T-helper 2 cell (primary cell): ENCODE measurements around the gene PER1.
A peak's percentile ranks its signal among the peaks of the same experiment; 100 is the strongest.
"Not testable (repeated sequence)": the region's sequence is repeated elsewhere in the genome, so short reads cannot be mapped to it uniquely, and the experiment has no call there.

Source experiments
- DNase-seq, 5 experiments: peaks; one replicate each; pipeline versions ENCODE4 v3.0.0 to v3.0.0-alpha.2; 2012 to 2022
- total RNA-seq, 2 donors: gene quantifications; one replicate each; lab custom pipeline; 2026; lab: John Stamatoyannopoulos, UW

Gene PER1
- total RNA-seq = 441 to 1,138 reads per million in 2 donors

DNA sequence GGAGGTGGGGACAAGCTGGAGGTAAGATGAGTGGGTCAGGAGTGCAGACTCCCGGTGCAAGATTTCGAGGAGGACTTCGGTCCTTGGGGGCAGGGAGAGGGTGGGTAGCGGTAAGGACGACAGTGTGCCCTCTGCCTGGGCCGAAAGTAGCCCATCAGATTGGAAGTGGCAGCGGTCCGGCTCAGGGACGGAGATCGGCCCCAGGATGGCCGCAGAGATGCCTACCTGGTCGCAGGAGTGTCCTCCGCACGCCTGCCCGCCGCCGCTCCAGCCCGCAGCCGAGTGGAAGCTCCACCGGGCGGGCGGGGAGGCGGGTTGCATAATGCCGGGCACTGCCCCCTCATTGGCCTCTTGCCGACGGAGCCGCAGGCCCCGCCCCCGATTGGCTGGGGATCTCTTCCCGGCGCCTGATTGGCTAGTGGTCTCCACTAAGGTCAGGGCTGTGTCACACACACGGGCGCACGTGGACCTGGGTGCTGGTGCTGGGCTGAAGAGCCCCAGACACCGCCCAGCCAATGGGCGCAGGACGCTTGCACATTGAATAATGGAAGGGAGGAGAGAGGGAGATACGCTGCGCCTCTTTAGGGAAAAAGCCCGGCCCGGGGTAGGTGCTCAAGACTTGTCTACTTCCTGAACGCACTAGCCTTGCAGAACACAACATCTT, at the start of gene PER1:
Gene PER1, minus strand, starts transcription at position 293 of the 664 bp plus-strand sequence. CDS start 1,698 bp downstream, outside the sequence.
- peak; percentile 66 to 88 (median 82) for DNase-seq

DNA sequence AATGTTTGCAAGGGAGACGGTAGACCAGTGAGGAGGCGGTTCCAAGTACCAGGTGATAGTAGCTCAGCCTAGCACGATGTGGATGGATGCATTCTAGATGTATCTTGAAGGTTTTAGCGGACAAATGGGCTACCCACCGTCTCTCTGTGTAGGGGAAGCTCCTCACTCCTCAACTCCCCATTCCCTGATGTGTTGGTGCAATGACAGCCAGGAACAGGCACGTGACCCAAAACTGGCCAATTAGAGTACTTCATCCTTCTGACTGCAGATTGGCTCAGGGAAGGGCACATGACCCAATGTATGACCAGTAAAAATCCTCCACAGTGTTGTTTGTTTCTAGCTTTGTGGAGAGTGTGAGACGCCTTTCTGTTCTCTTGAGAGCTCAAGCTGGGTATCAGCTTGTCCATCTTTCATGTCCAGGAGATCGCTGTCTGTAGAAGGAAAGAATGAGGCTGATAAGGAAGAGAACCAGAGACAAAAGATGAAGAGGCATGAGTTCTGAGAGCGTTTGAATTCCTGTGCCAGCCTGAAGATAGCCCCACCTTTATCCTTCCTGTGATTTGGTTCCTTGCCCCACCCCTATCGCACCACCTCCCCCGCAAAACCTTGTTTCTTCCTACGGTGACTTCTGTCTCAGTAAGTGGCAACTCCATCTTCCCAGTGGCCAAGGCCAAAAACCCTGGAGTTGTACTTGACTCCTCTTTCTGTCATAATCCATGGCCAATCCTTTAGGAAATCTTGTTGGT, 40.0 kb upstream of the PER1 start:
- peak in 3 of 5 experiments; percentile 36 to 94 (median 51) for DNase-seq

DNA sequence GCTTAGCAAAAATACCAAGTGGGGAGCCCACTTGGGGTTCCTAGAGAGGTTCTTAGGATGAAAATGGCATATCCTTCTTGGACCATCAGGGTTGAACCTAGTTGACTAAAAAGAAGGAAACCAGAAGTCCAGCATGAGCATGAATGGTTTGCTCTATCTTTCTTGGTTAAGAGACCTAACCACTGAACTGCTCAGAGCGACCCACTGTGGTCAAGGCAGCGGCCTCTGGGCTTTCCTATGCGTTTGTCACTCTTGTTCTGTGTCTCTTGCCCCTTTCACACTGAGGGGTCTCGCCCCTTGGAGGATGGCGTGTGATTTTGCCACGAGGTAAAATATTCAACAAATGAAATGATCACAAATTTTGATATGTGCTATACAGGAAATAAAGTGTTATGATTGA, 38.3 kb upstream of the PER1 start:
- no peak for DNase-seq

DNA sequence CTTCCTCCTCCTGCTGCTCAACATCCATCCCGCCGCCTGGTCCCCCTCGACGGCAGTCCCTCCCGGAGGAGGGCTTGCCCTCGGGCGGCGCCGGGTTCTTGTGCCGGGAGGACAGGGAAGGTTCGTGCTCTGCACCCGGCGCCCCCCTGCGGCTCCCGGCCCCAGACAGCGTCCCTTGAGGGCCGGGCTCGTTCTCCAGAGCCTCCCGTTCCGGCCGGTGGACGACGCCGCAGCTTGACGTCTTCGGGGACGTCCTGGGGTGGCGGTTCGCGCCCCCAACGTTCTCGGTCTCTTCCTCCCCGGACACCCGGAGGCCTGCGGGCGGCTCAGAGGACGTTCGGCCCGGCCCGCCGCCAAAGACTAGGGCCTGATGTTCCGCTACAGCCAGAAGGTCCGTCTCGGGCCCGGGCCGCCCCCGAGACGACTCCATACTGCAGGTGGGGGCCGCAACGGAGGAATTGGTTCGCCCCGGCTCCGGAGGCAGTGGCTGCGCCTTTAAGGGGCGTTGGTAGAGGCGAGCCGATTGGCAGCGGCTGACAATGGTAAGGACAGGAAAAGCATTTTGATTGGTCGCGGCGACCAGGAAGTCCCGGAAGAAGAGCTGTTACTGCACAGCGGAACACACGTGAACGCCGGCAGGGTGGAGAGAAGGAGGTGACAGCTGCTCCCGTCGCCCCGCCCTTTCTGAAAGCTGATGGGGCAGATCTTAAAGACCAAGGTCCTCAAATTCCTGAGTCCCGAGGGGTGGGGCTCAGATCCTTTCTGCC, 37.7 kb upstream of the PER1 start, which contains the start of gene BORCS6:
Gene BORCS6, minus strand, starts transcription at position 470 of the 767 bp plus-strand sequence. Its CDS starts 40 bp downstream, at position 430.
- peak; percentile 85 to 99 (median 94) for DNase-seq

DNA sequence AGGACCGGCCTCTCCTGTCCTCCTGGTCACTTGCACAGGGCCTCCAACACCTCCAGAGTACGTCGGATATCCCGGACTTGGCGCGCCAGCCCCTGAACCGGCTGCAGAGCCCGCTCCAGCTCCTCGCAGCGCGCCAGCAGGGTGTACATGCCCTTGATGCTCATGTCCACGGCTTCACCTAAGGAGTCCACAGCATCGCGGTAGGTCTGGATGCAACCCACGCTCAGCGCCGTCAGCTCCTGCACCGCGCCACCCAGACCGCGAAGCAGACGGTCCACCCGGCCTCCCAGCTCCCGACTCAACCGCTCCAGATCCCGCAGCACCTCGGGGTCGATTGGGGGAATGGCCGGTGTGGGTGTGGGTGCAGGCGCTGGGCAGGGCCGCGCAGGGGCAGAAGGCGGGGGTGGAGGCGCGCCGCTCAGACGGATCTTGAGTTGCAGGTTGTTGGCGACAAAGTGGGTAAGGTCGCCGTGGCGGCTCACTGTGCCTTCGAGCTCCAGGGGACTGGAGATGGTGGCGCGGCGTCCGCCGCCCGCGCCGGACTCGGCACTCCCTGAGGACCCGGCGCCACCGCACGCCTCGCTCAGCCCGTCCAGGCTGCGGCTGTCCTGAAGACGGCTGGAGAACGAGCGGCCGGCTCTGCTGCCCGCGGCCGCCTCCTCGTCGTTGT, 37.0 kb upstream of the PER1 start:
- peak in 2 of 5 experiments; percentile 16 to 52 for DNase-seq

- DNase-seq = no peak
These were observed 36.1 kb upstream of the PER1 start for GRCh38 chr17:8188263-8188839.

GRCh38 chr17:8187517-8188262, 35.5 kb upstream of the PER1 start:
- DNase-seq = peak; percentile 63 to 91 (median 87)

DNA sequence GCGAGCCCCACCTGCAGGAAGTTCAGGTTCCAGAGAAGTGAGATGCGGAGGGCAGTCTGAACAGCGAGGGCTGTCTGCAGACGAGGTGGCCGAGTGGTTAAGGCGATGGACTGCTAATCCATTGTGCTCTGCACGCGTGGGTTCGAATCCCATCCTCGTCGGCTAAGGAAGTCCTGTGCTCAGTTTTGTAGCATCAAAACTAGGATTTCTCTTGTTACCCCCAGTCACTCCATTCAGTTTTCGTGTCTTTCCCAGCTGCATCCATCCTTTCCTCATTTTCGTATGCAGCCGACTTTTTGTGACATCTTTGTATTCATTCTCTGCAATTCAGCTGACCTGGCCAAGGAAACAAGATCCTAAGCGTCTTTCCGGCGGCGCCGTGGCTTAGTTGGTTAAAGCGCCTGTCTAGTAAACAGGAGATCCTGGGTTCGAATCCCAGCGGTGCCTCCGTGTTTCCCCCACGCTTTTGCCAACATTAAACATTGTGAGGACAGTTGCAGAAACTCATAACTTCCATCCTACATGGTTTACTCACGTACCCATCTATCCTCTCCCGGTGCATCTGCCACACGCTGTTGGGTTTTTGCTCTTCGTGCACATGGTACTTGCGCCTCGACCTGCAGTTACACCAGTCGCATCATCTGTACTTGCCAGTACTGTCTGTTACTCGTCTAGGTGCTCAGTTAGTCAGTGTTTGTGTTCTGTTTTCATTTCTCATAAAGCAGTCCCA, 34.7 kb upstream of the PER1 start:
- DNase-seq = peak; percentile 48 to 94 (median 86)

DNA sequence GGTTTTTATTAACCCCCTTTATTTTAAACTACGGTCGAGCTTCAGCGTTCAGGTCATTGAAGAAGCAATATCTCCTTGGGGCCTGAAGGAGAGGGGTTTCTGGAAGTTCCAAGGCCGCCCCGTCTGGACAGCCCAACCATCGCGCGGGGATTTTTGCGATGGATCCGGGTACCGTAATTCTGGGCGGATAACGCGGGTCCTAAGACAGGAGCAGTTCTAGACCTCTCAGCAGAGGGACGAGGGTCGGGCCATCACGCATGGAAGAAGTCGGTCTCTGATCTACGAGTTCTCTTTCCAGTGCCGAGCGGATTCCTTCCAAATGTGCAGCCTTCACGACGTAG, 34.2 kb upstream of the PER1 start:
- DNase-seq = no peak

DNA sequence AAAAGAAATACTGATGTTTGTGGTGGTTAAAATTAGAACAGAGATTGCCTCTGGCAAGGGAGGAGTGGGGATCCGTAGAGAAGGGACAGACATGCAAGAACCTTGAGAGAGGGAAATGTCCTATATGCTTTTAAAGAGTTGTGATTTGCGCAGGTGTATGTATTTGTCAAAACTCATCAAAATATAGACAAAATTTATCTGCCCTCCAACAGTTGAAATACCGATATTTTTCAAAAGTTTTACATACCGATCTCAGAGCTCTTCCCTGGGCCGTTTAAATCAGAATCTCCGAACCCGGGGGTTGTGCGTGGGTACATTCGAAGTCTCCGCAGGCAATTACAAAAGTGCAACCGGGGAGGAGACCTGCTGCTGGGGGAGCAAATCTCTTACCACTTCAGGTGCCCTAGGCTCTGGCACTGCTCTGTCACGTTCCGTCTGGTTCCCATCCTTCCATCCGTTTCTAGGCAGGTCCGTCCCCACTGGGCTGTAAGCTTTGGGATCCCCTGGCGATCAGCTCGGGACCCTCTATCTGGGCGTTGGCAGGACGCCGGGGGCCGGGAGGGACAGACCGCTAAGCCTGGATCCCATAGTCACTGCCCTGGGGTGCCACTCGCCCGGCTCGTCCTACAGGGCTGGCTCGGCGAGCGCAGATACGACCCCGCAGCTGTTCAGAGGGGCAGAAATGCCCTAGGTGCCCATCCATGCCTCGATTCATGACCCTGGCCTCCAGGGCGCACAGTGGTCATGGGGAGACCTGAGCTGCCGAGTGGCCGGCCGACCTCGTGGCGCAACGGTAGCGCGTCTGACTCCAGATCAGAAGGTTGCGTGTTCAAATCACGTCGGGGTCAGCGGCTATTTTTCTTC, 33.6 kb upstream of the PER1 start:
- peak; percentile 73 to 90 (median 77) for DNase-seq

- DNase-seq = no peak
These were observed 25.0 kb upstream of the PER1 start for GRCh38 chr17:8176998-8177731.

- DNase-seq = peak; percentile 66 to 88 (median 77)
These were observed 24.2 kb upstream of the PER1 start, which contains the start of gene TMEM107 for GRCh38 chr17:8176197-8176940. Gene TMEM107 (minus strand): TSS chr17:8176380. CDS start chr17:8176286, 94 bp downstream.

DNA sequence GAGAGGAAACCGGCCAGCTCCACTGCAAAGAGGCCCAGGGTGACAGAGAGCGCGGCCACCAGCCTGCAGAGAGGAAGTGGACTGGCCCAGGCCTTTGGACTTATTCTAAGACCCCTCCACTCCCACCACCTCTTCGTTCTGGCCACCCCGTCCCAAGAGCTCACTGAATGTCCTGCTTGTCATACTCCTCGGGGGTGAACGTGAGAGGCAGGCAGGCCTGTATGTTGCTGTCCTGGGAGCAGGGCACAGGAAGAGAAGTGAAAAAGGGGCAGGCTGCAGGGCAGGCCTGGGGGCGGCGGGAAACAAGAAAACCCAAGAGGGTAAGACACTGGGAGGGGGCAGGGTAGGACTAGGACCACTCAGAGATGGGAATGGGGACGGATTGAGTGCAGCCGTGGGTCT, 23.6 kb upstream of the PER1 start:
- DNase-seq = no peak

DNA sequence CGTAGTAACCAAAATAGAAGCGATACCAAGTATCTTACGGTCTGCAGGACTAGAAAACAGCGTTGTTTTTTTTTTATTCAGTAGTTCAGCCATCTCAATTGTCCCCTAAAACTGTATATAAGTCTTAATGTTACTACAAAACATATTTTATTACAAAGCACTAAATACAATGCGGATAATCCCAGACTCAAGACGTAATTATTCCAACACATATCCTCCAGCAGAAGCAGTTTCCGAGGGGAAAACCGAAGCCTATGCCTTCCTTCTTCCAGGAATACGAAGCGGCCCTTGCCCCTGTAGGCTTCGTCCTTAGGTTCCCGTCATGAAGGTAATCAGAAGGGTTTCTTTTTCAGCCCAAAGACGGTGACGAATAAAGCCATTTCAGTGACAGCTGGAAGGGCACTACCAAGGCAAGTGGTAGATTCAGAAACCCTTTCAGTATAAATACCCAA, 21.7 kb upstream of the PER1 start:
- no peak for DNase-seq

- DNase-seq = peak in 4 of 5 experiments; percentile 70 to 98 (median 80)
These were observed 21.1 kb upstream of the PER1 start for GRCh38 chr17:8173056-8173870.

DNA sequence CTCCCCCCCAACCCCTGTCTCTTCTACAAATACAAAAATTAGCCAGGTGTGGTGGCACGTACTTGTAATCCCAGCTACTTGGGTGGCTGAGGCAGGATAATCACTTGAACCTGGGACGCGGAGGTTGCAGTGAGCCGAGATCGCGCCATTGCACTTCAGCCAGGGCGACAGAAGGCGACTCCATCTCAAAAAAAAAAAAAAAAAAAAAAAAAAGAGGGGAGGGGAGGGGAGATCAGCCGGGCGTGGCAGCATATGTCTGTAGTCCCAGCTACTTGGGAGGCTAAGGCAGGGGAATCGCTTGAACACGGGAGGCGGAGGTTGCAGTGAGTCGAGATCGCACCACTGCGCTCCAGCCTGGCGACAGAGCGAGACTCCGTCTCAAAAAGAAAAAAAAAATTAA, 18.0 kb upstream of the PER1 start:
- DNase-seq = not testable (repeated sequence)

DNA sequence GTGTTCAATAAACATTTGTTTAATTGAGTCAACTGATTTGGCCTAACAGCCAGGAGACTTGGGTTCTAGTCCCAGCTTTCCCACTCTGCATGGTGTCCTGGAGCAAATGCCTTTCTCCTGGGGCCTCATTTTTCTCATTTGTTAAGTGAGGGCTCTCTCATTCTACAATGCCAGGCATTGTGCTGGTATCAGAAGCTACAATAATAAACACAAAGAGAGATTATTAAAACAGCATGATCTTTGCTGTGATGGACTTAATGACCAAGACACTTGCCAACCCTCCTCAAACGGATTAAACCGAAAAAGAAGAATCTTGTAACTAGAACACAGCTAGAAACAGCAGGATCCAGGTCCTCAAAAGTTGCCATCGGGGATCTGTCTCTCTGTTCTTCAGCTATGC, 15.3 kb upstream of the PER1 start:
- DNase-seq = no peak
